ENCODE data around the gene SDCCAG8.

DNA sequence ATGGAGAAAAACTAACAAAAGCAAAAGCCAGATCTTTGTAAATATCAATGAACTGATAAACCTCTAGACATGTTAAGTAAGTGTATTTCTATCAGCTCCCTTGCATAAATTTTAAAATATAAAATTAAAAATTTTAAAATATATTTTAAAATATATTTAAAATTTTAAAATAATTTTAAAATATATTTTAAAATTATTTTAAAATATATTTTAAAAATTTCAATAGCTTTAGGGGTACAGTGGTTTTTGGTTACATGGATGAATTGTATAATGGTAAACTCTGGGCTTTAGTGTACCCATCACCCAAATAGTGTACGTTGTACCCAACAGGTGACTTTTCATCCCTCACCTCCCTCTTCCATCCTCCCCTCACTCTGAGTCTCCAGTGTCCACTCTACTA is 279.2 kb downstream of the SDCCAG8 start:
- no peak for TF ChIP-seq FOSL2 (IDR thresholded peaks at IDR 0.05)
- no peak for TF ChIP-seq FOSL2 (CRISPR knock-in tag; IDR thresholded peaks at IDR 0.05)
- no peak for TF ChIP-seq CTCF (IDR thresholded peaks at IDR 0.05)
- TF ChIP-seq, protein P1, sequence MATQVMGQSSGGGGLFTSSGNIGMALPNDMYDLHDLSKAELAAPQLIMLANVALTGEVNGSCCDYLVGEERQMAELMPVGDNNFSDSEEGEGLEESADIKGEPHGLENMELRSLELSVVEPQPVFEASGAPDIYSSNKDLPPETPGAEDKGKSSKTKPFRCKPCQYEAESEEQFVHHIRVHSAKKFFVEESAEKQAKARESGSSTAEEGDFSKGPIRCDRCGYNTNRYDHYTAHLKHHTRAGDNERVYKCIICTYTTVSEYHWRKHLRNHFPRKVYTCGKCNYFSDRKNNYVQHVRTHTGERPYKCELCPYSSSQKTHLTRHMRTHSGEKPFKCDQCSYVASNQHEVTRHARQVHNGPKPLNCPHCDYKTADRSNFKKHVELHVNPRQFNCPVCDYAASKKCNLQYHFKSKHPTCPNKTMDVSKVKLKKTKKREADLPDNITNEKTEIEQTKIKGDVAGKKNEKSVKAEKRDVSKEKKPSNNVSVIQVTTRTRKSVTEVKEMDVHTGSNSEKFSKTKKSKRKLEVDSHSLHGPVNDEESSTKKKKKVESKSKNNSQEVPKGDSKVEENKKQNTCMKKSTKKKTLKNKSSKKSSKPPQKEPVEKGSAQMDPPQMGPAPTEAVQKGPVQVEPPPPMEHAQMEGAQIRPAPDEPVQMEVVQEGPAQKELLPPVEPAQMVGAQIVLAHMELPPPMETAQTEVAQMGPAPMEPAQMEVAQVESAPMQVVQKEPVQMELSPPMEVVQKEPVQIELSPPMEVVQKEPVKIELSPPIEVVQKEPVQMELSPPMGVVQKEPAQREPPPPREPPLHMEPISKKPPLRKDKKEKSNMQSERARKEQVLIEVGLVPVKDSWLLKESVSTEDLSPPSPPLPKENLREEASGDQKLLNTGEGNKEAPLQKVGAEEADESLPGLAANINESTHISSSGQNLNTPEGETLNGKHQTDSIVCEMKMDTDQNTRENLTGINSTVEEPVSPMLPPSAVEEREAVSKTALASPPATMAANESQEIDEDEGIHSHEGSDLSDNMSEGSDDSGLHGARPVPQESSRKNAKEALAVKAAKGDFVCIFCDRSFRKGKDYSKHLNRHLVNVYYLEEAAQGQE (IDR thresholded peaks at IDR 0.05) = no peak
- TF ChIP-seq KDM1A (IDR thresholded peaks at IDR 0.05; ENCODE audit: low read depth) = no peak
- TF ChIP-seq NFE2L2 (conservative IDR thresholded peaks at IDR 0.05; ENCODE audit: low read length) = no peak
- no peak for TF ChIP-seq EP300 (IDR thresholded peaks at IDR 0.05)
- no peak for TF ChIP-seq MAZ (IDR thresholded peaks at IDR 0.05; ENCODE audit: borderline replicate concordance, low read depth, low read length)
- TF ChIP-seq POLR2A (IDR thresholded peaks at IDR 0.05; ENCODE audit: low read length) = no peak
- no peak for TF ChIP-seq ZSCAN20 (CRISPR knock-in tag; IDR thresholded peaks at IDR 0.05)
- TF ChIP-seq CHD2 (IDR thresholded peaks at IDR 0.05; ENCODE audit: low read length, partially characterized antibody) = no peak
- no peak for TF ChIP-seq PHF8 (IDR thresholded peaks at IDR 0.05; ENCODE audit: borderline replicate concordance, low read depth)
- no peak for TF ChIP-seq HDAC2 (IDR thresholded peaks at IDR 0.05)

Data from A549 (cell line).